Stomach (tissue), 4 donors: ENCODE data around the gene CAMKK1.

ENCODE experiments used
- CTCF ChIP-seq, 7 experiments: fragments of 450-650 bp in 4 of 7; fragments of 200-600 bp in 3 of 7; sonication (generic) in 3 of 7; IDR thresholded peaks; one replicate each; pipeline ENCODE4 v1.5.1; 2016 to 2019; ENCODE audit warnings: antibody characterized with exemption in 7 of 7, control low read depth in 2 of 7, mild to moderate bottlenecking in 1 of 7
- POLR2A ChIP-seq, 4 donors: fragments of 450-650 bp; IDR thresholded peaks; one replicate each; pipeline ENCODE4 v1.6.1; 2016; ENCODE audit warnings: antibody characterized with exemption in 4 of 4, control low read depth in 2 of 4, mild to moderate bottlenecking in 1 of 4, moderate library complexity in 1 of 4

- TF ChIP-seq CTCF (IDR thresholded peaks at IDR 0.05) (no peak), POLR2A (IDR thresholded peaks at IDR 0.05) (no peak)
These were observed 11.9 kb downstream of the CAMKK1 start for GRCh38 chr17:3880983-3881382.
